Peyer's patch (tissue), 4 donors: Measurements from ENCODE around the gene DYNLT5.

Experiments used
- POLR2A ChIP-seq, 2 donors: fragments of 450-650 bp; IDR thresholded peaks; one replicate each; pipeline ENCODE4 v1.5.1; 2017; ENCODE audit warnings: antibody characterized with exemption in 2 of 2, mild to moderate bottlenecking in 2 of 2, moderate library complexity in 2 of 2
- TF ChIP-seq, protein P1 (sequence below), 6 experiments: fragments of 450-650 bp in 4 of 6; fragments of 200-600 bp in 2 of 6; sonication (generic) in 1 of 6; IDR thresholded peaks; one replicate each; pipeline ENCODE4 v1.5.1; 2017 to 2019; ENCODE audit warnings: antibody characterized with exemption in 6 of 6, mild to moderate bottlenecking in 3 of 6, moderate library complexity in 1 of 6

- TF ChIP-seq, protein P1, sequence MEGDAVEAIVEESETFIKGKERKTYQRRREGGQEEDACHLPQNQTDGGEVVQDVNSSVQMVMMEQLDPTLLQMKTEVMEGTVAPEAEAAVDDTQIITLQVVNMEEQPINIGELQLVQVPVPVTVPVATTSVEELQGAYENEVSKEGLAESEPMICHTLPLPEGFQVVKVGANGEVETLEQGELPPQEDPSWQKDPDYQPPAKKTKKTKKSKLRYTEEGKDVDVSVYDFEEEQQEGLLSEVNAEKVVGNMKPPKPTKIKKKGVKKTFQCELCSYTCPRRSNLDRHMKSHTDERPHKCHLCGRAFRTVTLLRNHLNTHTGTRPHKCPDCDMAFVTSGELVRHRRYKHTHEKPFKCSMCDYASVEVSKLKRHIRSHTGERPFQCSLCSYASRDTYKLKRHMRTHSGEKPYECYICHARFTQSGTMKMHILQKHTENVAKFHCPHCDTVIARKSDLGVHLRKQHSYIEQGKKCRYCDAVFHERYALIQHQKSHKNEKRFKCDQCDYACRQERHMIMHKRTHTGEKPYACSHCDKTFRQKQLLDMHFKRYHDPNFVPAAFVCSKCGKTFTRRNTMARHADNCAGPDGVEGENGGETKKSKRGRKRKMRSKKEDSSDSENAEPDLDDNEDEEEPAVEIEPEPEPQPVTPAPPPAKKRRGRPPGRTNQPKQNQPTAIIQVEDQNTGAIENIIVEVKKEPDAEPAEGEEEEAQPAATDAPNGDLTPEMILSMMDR (IDR thresholded peaks at IDR 0.05) = no peak
- no peak for TF ChIP-seq POLR2A (IDR thresholded peaks at IDR 0.05)
These were observed 47.9 kb upstream of the DYNLT5 start for GRCh38 chr1:66704177-66704875.
